SK-N-SH treated with all-trans-retinoic acid at 6 μM for 48 hours (cell line): ENCODE measurements around the gene NKRF.
A peak's percentile ranks its signal among the peaks of the same experiment; 100 is the strongest.

Source experiments
- ATAC-seq: fragments of 200-7000 bp; cut with Tn5 transposase; 3 replicates; pipeline ENCODE4 v1.9.1; 2020; ENCODE audit warnings: mild to moderate bottlenecking, moderate library complexity
- ARNTL ChIP-seq: fragments of 450-650 bp; formaldehyde crosslinking; IDR thresholded peaks from 2 replicates; pipeline ENCODE4 v1.5.0; 2020; ENCODE audit warnings: low read depth, mild to moderate bottlenecking, moderate library complexity, borderline replicate concordance
- BACH2 ChIP-seq: fragments of 250-450 bp; sonication (Bioruptor Pico); IDR thresholded peaks from 2 replicates; pipeline ENCODE4 v1.9.0; 2021; ENCODE audit warnings: mild to moderate bottlenecking, borderline replicate concordance
- CSDC2 ChIP-seq: fragments of 250-450 bp; sonication (Bioruptor Pico); IDR thresholded peaks from 2 replicates; pipeline ENCODE4 v1.5.0; 2020; ENCODE audit warnings: mild to moderate bottlenecking, moderate library complexity
- CSRNP3 ChIP-seq: fragments of 250-450 bp; sonication (Bioruptor Pico); IDR thresholded peaks from 2 replicates; pipeline ENCODE4 v1.5.1; 2021; ENCODE audit warnings: mild to moderate bottlenecking, moderate library complexity
- ESRRG ChIP-seq: fragments of 250-450 bp; sonication (Bioruptor Pico); IDR thresholded peaks from 2 replicates; pipeline ENCODE4 v1.6.1; 2021; ENCODE audit warnings: mild to moderate bottlenecking
- GLIS3 ChIP-seq: fragments of 250-450 bp; sonication (Bioruptor Pico); IDR thresholded peaks from 2 replicates; pipeline ENCODE4 v1.5.0; 2020; ENCODE audit warnings: mild to moderate bottlenecking, moderate library complexity
- ISL1 ChIP-seq: fragments of 250-450 bp; sonication (Bioruptor Pico); IDR thresholded peaks from 2 replicates; pipeline ENCODE4 v2.1.2; 2022; ENCODE audit warnings: mild to moderate bottlenecking, moderate library complexity
- OSR1 ChIP-seq: fragments of 250-450 bp; sonication (Bioruptor Pico); IDR thresholded peaks from 2 replicates; pipeline ENCODE4 v1.8.0; 2022; ENCODE audit warnings: moderate library complexity, mild to moderate bottlenecking, inconsistent platforms
- PPARA ChIP-seq: fragments of 250-450 bp; sonication (Bioruptor Pico); IDR thresholded peaks from 2 replicates; pipeline ENCODE4 v1.5.0; 2020; ENCODE audit warnings: mild to moderate bottlenecking, borderline replicate concordance
- SNAI2 ChIP-seq: fragments of 250-450 bp; sonication (Bioruptor Pico); IDR thresholded peaks from 2 replicates; pipeline ENCODE4 v1.5.0; 2020; ENCODE audit warnings: mild to moderate bottlenecking, moderate library complexity
- TCF4 ChIP-seq: fragments of 250-450 bp; sonication (Bioruptor Pico); IDR thresholded peaks from 2 replicates; pipeline ENCODE4 v1.8.0; 2021; ENCODE audit warnings: mild to moderate bottlenecking, moderate library complexity, borderline replicate concordance
- TOX ChIP-seq: fragments of 250-450 bp; sonication (Bioruptor Pico); IDR thresholded peaks from 2 replicates; pipeline ENCODE4 v1.8.0; 2021; ENCODE audit warnings: mild to moderate bottlenecking, moderate library complexity, borderline replicate concordance
- ZC3H10 ChIP-seq: fragments of 250-450 bp; sonication (Bioruptor Pico); IDR thresholded peaks from 2 replicates; pipeline ENCODE4 v1.5.1; 2021; ENCODE audit warnings: mild to moderate bottlenecking, moderate library complexity
- ZFP30 ChIP-seq: fragments of 450-650 bp; formaldehyde crosslinking; IDR thresholded peaks from 2 replicates; pipeline ENCODE4 v1.5.0; 2022; ENCODE audit warnings: mild to moderate bottlenecking, moderate library complexity
- ZNF8 ChIP-seq: fragments of 450-650 bp; formaldehyde crosslinking; IDR thresholded peaks from 2 replicates; pipeline ENCODE4 v1.5.0; 2020; ENCODE audit warnings: mild to moderate bottlenecking, moderate library complexity
- TF ChIP-seq, protein P1 (sequence below): fragments of 250-450 bp; sonication (Bioruptor Pico); IDR thresholded peaks from 2 replicates; pipeline ENCODE4 v1.5.0; 2020; ENCODE audit warnings: mild to moderate bottlenecking, moderate library complexity
- TF ChIP-seq, protein P2 (sequence below): fragments of 250-450 bp; sonication (Bioruptor Pico); IDR thresholded peaks from 2 replicates; pipeline ENCODE4 v1.8.0; 2020; ENCODE audit warnings: mild to moderate bottlenecking, moderate library complexity, borderline replicate concordance

NKRF gene

GRCh38 chrX:119635179-119635578 is 29.0 kb upstream of the NKRF start (continued):
- TF ChIP-seq, protein P1, sequence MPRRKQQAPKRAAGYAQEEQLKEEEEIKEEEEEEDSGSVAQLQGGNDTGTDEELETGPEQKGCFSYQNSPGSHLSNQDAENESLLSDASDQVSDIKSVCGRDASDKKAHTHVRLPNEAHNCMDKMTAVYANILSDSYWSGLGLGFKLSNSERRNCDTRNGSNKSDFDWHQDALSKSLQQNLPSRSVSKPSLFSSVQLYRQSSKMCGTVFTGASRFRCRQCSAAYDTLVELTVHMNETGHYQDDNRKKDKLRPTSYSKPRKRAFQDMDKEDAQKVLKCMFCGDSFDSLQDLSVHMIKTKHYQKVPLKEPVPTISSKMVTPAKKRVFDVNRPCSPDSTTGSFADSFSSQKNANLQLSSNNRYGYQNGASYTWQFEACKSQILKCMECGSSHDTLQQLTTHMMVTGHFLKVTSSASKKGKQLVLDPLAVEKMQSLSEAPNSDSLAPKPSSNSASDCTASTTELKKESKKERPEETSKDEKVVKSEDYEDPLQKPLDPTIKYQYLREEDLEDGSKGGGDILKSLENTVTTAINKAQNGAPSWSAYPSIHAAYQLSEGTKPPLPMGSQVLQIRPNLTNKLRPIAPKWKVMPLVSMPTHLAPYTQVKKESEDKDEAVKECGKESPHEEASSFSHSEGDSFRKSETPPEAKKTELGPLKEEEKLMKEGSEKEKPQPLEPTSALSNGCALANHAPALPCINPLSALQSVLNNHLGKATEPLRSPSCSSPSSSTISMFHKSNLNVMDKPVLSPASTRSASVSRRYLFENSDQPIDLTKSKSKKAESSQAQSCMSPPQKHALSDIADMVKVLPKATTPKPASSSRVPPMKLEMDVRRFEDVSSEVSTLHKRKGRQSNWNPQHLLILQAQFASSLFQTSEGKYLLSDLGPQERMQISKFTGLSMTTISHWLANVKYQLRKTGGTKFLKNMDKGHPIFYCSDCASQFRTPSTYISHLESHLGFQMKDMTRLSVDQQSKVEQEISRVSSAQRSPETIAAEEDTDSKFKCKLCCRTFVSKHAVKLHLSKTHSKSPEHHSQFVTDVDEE (CRISPR knock-in tag), result no peak
- TF ChIP-seq, all 23 proteins: peak for 0

DNA sequence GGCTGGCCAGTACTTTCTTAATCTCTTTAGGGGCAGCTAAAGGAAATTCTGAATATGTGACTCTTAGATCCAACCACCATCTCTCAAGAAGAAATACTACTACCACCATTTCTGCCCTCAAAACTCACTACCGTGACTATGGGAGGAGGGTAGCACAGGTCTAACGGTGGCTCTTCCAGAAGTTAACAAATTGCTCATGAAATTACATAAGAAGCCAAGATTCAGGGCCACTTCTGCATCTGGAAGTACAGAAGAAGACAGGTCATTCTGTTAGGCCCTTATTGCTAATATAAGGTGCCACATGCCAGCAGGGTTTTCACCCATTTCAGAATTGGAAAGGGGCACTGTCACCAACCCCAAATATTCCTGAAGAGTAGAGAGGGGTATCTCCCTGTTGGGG is 19.6 kb upstream of the NKRF start:
- no peak for TF ChIP-seq ARNTL
- TF ChIP-seq, protein P2, sequence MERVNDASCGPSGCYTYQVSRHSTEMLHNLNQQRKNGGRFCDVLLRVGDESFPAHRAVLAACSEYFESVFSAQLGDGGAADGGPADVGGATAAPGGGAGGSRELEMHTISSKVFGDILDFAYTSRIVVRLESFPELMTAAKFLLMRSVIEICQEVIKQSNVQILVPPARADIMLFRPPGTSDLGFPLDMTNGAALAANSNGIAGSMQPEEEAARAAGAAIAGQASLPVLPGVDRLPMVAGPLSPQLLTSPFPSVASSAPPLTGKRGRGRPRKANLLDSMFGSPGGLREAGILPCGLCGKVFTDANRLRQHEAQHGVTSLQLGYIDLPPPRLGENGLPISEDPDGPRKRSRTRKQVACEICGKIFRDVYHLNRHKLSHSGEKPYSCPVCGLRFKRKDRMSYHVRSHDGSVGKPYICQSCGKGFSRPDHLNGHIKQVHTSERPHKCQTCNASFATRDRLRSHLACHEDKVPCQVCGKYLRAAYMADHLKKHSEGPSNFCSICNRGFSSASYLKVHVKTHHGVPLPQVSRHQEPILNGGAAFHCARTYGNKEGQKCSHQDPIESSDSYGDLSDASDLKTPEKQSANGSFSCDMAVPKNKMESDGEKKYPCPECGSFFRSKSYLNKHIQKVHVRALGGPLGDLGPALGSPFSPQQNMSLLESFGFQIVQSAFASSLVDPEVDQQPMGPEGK (CRISPR knock-in tag), result no peak
- ATAC-seq, result no peak

DNA sequence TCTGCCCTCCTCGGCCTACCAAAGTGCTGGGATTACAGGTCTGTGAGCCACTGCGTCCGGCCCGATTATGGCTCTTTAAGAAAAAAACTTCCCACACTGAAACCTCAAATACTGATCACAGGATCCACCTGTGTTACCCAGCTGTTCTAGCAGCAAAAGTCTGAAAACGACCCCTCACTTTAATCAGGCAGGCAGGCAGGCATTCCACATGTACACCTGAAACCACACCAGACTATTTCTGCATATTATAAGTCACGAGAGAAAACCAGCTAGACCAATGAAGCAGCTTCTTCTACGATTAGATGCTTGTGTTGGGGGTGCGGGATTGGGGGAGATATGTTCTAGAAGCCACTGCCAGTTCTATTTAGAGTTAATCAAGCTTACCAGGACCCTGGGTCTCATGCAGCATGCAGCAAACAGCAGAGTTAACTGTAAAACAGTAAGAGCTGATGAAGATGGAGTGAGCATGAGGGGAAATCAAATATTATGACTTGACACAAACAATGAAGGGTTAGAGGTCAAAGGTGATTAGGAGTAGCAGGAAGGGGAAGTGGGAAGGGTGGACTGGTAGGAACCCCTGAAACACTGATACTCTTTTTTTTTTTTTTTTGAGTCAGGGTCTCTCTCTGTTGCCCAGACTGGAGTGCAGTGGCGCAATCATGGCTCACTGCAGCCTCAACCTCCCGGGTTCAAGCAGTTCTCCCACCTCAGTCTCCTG is 18.9 kb upstream of the NKRF start:
- TF ChIP-seq ZFP30 (CRISPR knock-in tag) (no peak), TOX (CRISPR knock-in tag) (no peak), SNAI2 (no peak), ISL1 (CRISPR knock-in tag) (no peak), PPARA (CRISPR knock-in tag) (no peak), TCF4 (no peak), OSR1 (CRISPR knock-in tag) (no peak), BACH2 (CRISPR knock-in tag) (no peak), ESRRG (CRISPR knock-in tag) (no peak), ZC3H10 (no peak), ARNTL (no peak)
- TF ChIP-seq, protein P2 (CRISPR knock-in tag), result no peak
- ATAC-seq, result no peak

GRCh38 chrX:119624417-119624816 is 18.2 kb upstream of the NKRF start:
- no peak for TF ChIP-seq ISL1 (CRISPR knock-in tag)
- TF ChIP-seq, protein P1 (CRISPR knock-in tag), result no peak
- no peak for ATAC-seq

DNA sequence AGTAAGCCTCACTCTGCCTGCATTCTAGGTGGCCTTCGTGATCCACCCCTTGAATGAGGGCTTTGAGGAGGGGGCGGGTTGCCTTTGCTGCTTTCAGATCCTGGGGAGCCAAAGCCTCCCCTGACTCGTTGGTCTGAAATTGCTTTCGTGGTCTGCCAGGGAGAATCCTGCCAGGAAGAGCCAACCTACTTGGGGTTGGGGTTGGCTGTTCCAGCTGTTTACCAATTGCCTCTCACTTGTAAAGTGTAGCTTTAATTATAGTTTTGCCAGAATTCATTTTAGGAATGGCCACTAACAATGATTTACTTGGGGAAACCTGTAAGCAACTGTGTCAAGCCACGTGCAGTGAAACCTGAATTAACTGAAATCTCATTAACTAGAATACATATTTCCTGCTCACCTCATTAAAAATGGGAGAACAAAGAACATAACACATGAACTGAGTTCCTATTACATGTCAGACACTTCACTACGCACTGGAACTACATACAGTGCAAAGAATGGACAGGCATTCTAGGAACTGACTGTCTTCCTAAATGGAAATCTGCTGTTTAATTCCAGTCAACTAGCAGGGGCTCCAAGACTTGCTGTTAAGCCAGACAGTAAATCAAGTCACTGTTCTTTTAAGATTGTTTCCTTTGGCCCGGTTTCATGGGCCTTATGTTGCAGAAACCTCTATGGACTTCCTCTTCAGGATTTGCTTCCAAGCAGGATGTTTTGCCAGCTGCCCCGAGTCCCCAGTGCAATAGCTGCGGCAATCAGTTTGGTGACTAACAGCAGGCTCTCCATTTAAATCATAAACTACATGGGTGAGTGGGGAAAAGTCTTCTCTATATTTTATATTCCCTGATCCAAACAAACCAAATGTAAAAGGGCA is 16.4 kb upstream of the NKRF start:
- peak; percentile 24; the same call in 1 of the 3 replicates for ATAC-seq
- TF ChIP-seq, protein P1 (CRISPR knock-in tag), result no peak
- TF ChIP-seq ZNF8, result no peak
- TF ChIP-seq OSR1 (CRISPR knock-in tag), result no peak
- TF ChIP-seq ARNTL, result no peak
- TF ChIP-seq TCF4, result no peak
- no peak for TF ChIP-seq CSDC2 (CRISPR knock-in tag)
- TF ChIP-seq GLIS3 (CRISPR knock-in tag), result no peak
- no peak for TF ChIP-seq ZC3H10
- no peak for TF ChIP-seq CSRNP3
- no peak for TF ChIP-seq TOX (CRISPR knock-in tag)
- no peak for TF ChIP-seq PPARA (CRISPR knock-in tag)
- TF ChIP-seq ISL1 (CRISPR knock-in tag), result no peak
